GM10248 (cell line): ENCODE results near the gene SLC10A3.

Experiments used
- CTCF ChIA-PET: fragments of 300-600 bp; sonication (Branson Sonifier 250); formaldehyde crosslinking; extraction: SDS; loops from one replicate; lab custom pipeline; 2021; ENCODE audit warnings: antibody characterized with exemption; lab: Yijun Ruan, JAX
- POLR2A ChIA-PET: fragments of 350-650 bp; sonication (Branson Sonifier 250); formaldehyde crosslinking; extraction: SDS; loops from one replicate; lab custom pipeline; 2020; ENCODE audit warnings: antibody characterized with exemption; lab: Yijun Ruan, JAX
- DNase-seq: peaks from one replicate; pipeline ENCODE4 v3.0.0; 2012; ENCODE audit errors: extremely low spot score
- CTCF ChIP-seq: IDR thresholded peaks from 2 replicates; pipeline ENCODE4 v1.5.1; 2012; ENCODE audit warnings: mild to moderate bottlenecking, low read depth; ENCODE audit errors: extremely low read depth, missing control alignments, control extremely low read depth

The SLC10A3 gene

DNA sequence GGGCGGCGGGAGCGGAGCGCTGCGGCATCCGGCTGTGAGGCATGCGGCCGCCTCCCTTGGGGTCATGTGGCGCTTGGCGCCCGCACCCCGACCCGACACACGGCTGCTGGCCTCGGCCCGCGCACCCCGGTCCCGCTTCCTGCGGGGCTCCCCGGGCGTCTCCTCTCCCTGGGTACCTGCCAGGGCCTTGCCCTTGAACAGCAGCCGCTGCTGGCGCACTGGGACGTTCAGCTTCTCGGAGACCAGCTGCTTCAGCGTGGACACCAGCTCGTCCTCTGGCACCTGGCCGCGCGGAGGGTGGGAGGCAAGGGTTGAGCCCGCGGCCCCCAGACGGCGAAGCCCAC, 4.4 kb downstream of the SLC10A3 start:
- no peak for TF ChIP-seq CTCF
- ChIA-PET POLR2A (no interaction called here), CTCF (interaction anchor here (0.6 to 1.2 kb wide), 2 partner anchors 13 to 41 kb away, joined by 3 to 4 read pairs; no protein-coding TSS in a partner anchor)
- no peak for DNase-seq

GRCh38 chrX:154485150-154486051, 5.0 kb downstream of the SLC10A3 start:
- ChIA-PET CTCF (interaction anchor here (0.6 to 1.2 kb wide), 3 partner anchors 13 to 83 kb away, joined by 3 to 4 read pairs (median 3); no protein-coding TSS in a partner anchor), POLR2A (no interaction called here)
- no peak for TF ChIP-seq CTCF
- DNase-seq = no peak

DNA sequence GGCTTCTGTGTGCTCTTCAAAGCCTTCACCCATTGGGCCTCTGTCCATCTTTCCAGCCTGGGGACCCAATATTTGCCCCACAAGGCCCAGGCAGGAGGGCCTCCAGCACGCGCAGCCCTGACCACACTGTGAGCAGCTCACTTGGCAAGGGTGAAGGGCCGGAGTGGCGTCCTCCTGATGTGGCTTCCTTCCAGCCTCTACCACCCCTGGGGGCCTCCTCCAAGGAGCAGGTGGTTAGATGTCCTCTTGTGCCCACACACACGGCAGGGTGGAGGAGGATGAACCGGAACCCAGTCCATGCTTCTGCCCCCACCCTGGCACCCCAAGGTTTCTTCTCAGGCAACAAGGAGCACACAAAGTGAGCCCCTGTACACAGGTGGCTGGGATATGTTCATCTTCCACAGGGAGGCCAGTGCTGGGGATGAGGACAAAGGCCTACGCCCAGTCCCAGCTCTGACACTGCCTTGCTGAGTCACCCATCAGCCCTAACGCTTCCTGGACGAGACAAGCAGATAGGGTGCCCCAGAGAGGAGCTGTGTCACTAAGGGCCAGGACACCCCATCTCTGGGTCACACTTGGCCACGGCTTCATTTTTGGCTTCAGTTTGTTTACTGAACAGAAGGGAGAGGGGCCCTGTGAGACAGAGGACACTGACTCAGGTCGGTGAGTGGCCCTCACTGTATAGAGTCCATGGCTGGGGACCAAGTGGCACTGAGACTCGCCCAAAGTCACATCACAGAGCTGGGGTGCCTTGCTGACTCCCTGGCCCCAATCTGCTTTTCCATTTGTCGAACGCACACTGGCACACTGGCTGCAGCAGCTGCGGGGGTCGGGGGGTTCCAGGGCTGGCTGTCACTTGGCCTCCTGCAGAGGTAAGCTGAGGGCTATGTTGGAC, 5.9 kb downstream of the SLC10A3 start:
- POLR2A ChIA-PET = no interaction called here
- CTCF ChIA-PET = interaction anchor here (0.9 to 1.3 kb wide), 2 partner anchors 30 to 83 kb away, joined by 3 to 4 read pairs; no protein-coding TSS in a partner anchor
- TF ChIP-seq CTCF = no peak
- DNase-seq = no peak

- ChIA-PET CTCF (interaction anchor here (1.3 kb wide), 1 partner anchor 29 kb away, joined by 4 read pairs; no protein-coding TSS in a partner anchor), POLR2A (no interaction called here)
Observed at GRCh38 chrX:154483325-154483724, 7.1 kb downstream of the SLC10A3 start.

DNA sequence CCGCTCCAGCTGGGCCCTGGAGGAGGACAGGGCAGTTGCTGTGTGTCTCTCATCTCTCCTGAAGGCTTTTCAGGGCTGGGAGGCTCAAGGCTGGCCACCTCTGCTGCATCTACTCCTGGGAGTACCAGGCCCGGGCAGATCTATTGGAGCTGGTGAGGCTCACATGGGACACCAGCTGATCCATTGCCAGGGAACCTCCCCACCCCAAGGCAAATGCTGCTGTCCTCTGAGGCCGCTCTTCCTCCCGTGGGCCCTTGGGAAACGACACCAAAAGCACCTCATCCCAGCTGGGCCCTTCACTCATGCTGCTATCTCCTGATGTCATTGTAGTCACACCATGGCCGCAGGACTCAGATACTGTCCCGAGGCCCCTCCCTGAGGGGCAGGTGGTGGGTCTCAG, 7.6 kb downstream of the SLC10A3 start:
- ChIA-PET CTCF (no interaction called here), POLR2A (no interaction called here)
- TF ChIP-seq CTCF = no peak
- no peak for DNase-seq

More at GRCh38 chrX:154483325-154483724, 7.1 kb downstream of the SLC10A3 start:
- TF ChIP-seq CTCF = no peak
- no peak for DNase-seq
